Measurements from ENCODE around the gene MAPK8. TPM values are rescaled to one million over a fixed set of nuclear protein-coding genes. Genes with fewer than 3 reads are reported as not detected.

The MAPK8 gene
- total RNA-seq, 1 experiment from 2014 or later = 52.9 TPM

DNA sequence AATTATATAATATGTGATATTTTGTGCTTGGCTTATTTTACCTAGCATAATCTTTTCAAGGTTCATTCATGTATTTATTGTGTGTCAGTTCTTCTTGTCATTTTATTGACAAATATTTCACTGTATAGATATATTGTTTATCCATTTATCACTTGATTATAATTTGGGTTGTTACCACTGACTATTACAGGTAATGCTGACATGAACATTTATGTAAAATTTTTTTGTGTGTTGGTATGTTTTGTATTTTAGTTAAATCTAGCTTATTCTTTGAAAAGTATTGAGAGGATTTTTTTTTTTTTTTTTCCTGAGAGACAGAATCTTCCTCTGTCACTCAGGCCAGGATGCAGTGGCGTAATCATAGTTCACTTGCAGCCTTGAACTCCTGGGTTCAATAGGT lies 107.7 kb downstream of the MAPK8 start:
- ChIA-PET POLR2A (no interaction called here), CTCF (interaction anchor here (0.7 kb wide), 1 partner anchor 1115 kb away, joined by 4 read pairs; no protein-coding TSS in a partner anchor)
- peaks cover 34% of the 10 kb centered on the region for H3K36me3 Mint-ChIP-seq
- TF ChIP-seq, protein P1, sequence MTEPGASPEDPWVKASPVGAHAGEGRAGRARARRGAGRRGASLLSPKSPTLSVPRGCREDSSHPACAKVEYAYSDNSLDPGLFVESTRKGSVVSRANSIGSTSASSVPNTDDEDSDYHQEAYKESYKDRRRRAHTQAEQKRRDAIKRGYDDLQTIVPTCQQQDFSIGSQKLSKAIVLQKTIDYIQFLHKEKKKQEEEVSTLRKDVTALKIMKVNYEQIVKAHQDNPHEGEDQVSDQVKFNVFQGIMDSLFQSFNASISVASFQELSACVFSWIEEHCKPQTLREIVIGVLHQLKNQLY (CRISPR knock-in tag; IDR thresholded peaks at IDR 0.05) = no peak
- TF ChIP-seq NR3C1 (CRISPR knock-in tag; conservative IDR thresholded peaks at IDR 0.05; ENCODE audit: low read depth) (no peak), MYBL2 (CRISPR knock-in tag; IDR thresholded peaks at IDR 0.05) (no peak), RELA (CRISPR knock-in tag; IDR thresholded peaks at IDR 0.05; ENCODE audit: borderline replicate concordance) (no peak), ZNF416 (CRISPR knock-in tag; IDR thresholded peaks at IDR 0.05) (no peak), ELF4 (CRISPR knock-in tag; IDR thresholded peaks at IDR 0.05; ENCODE audit: low read depth) (no peak), NFATC4 (CRISPR knock-in tag; IDR thresholded peaks at IDR 0.05) (no peak), ZNF671 (CRISPR knock-in tag; IDR thresholded peaks at IDR 0.05) (no peak)
- DNase-seq (ENCODE audit: low spot score) = no peak
- H3K4me1 Mint-ChIP-seq = peaks cover 8% of the 10 kb centered on the region
- ATAC-seq = no peak
- H3K27me3 Mint-ChIP-seq (ENCODE audit: low read depth) = no peaks in the 10 kb centered on the region
- no peak overlapping the region for H3K4me3 Mint-ChIP-seq
- no peak overlapping the region for H3K27ac Mint-ChIP-seq
- H3K9me3 Mint-ChIP-seq = peaks cover 13% of the 10 kb centered on the region

DNA sequence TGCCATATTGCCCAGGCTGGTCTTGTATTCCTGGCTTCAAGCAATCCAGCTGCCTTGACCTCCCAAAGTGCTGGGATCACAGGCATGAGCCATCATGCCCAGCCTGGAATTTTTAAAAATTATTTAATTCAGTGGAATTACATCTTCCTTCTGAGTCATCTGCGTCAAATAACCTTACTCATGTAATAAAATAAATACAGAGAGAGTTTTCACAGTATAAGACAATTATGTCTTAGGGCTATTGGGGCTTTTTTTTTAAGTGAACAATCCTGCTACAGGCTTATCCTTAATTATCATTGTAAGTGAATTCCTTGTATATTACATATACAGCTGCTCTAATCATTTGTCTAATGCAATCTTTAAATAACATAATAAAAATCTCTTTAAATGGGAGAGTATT lies 108.3 kb downstream of the MAPK8 start:
- no peaks in the 10 kb centered on the region for H3K27me3 Mint-ChIP-seq (ENCODE audit: low read depth)
- no peak for DNase-seq (ENCODE audit: low spot score)
- CTCF ChIA-PET = interaction anchor here (0.7 kb wide), 1 partner anchor 1115 kb away, joined by 4 read pairs; no protein-coding TSS in a partner anchor
- H3K36me3 Mint-ChIP-seq = peaks cover 33% of the 10 kb centered on the region
- no peak overlapping the region for H3K4me3 Mint-ChIP-seq
- peaks cover 8% of the 10 kb centered on the region for H3K4me1 Mint-ChIP-seq
- peaks cover 13% of the 10 kb centered on the region for H3K9me3 Mint-ChIP-seq
- H3K27ac Mint-ChIP-seq = no peak overlapping the region
- TF ChIP-seq NR1H2 (CRISPR knock-in tag; IDR thresholded peaks at IDR 0.05) (no peak), ZBTB21 (CRISPR knock-in tag; IDR thresholded peaks at IDR 0.05; ENCODE audit: borderline replicate concordance) (no peak), MXD4 (CRISPR knock-in tag; IDR thresholded peaks at IDR 0.05; ENCODE audit: borderline replicate concordance) (no peak), JAZF1 (CRISPR knock-in tag; IDR thresholded peaks at IDR 0.05) (no peak), NR3C1 (CRISPR knock-in tag; conservative IDR thresholded peaks at IDR 0.05; ENCODE audit: low read depth) (no peak), FOXJ3 (CRISPR knock-in tag; IDR thresholded peaks at IDR 0.05; ENCODE audit: borderline replicate concordance) (no peak), SMAD4 (CRISPR knock-in tag; IDR thresholded peaks at IDR 0.05) (no peak), ZNF219 (CRISPR knock-in tag; IDR thresholded peaks at IDR 0.05; ENCODE audit: borderline replicate concordance) (no peak), CREM (CRISPR knock-in tag; IDR thresholded peaks at IDR 0.05) (no peak), ZNF396 (CRISPR knock-in tag; IDR thresholded peaks at IDR 0.05; ENCODE audit: borderline replicate concordance) (no peak)
- TF ChIP-seq, protein P2, sequence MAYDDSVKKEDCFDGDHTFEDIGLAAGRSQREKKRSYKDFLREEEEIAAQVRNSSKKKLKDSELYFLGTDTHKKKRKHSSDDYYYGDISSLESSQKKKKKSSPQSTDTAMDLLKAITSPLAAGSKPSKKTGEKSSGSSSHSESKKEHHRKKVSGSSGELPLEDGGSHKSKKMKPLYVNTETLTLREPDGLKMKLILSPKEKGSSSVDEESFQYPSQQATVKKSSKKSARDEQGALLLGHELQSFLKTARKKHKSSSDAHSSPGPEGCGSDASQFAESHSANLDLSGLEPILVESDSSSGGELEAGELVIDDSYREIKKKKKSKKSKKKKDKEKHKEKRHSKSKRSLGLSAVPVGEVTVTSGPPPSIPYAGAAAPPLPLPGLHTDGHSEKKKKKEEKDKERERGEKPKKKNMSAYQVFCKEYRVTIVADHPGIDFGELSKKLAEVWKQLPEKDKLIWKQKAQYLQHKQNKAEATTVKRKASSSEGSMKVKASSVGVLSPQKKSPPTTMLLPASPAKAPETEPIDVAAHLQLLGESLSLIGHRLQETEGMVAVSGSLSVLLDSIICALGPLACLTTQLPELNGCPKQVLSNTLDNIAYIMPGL (CRISPR knock-in tag; IDR thresholded peaks at IDR 0.05) = no peak
- TF ChIP-seq, protein P3, sequence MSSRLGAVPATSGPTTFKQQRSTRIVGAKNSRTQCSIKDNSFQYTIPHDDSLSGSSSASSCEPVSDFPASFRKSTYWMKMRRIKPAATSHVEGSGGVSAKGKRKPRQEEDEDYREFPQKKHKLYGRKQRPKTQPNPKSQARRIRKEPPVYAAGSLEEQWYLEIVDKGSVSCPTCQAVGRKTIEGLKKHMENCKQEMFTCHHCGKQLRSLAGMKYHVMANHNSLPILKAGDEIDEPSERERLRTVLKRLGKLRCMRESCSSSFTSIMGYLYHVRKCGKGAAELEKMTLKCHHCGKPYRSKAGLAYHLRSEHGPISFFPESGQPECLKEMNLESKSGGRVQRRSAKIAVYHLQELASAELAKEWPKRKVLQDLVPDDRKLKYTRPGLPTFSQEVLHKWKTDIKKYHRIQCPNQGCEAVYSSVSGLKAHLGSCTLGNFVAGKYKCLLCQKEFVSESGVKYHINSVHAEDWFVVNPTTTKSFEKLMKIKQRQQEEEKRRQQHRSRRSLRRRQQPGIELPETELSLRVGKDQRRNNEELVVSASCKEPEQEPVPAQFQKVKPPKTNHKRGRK (CRISPR knock-in tag; IDR thresholded peaks at IDR 0.05; ENCODE audit: borderline replicate concordance) = no peak
- TF ChIP-seq, protein P4, sequence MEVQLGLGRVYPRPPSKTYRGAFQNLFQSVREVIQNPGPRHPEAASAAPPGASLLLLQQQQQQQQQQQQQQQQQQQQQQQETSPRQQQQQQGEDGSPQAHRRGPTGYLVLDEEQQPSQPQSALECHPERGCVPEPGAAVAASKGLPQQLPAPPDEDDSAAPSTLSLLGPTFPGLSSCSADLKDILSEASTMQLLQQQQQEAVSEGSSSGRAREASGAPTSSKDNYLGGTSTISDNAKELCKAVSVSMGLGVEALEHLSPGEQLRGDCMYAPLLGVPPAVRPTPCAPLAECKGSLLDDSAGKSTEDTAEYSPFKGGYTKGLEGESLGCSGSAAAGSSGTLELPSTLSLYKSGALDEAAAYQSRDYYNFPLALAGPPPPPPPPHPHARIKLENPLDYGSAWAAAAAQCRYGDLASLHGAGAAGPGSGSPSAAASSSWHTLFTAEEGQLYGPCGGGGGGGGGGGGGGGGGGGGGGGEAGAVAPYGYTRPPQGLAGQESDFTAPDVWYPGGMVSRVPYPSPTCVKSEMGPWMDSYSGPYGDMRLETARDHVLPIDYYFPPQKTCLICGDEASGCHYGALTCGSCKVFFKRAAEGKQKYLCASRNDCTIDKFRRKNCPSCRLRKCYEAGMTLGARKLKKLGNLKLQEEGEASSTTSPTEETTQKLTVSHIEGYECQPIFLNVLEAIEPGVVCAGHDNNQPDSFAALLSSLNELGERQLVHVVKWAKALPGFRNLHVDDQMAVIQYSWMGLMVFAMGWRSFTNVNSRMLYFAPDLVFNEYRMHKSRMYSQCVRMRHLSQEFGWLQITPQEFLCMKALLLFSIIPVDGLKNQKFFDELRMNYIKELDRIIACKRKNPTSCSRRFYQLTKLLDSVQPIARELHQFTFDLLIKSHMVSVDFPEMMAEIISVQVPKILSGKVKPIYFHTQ (CRISPR knock-in tag; IDR thresholded peaks at IDR 0.05) = no peak
- TF ChIP-seq, protein P5, sequence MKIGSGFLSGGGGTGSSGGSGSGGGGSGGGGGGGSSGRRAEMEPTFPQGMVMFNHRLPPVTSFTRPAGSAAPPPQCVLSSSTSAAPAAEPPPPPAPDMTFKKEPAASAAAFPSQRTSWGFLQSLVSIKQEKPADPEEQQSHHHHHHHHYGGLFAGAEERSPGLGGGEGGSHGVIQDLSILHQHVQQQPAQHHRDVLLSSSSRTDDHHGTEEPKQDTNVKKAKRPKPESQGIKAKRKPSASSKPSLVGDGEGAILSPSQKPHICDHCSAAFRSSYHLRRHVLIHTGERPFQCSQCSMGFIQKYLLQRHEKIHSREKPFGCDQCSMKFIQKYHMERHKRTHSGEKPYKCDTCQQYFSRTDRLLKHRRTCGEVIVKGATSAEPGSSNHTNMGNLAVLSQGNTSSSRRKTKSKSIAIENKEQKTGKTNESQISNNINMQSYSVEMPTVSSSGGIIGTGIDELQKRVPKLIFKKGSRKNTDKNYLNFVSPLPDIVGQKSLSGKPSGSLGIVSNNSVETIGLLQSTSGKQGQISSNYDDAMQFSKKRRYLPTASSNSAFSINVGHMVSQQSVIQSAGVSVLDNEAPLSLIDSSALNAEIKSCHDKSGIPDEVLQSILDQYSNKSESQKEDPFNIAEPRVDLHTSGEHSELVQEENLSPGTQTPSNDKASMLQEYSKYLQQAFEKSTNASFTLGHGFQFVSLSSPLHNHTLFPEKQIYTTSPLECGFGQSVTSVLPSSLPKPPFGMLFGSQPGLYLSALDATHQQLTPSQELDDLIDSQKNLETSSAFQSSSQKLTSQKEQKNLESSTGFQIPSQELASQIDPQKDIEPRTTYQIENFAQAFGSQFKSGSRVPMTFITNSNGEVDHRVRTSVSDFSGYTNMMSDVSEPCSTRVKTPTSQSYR (CRISPR knock-in tag; IDR thresholded peaks at IDR 0.05) = no peak
- TF ChIP-seq, protein P6, sequence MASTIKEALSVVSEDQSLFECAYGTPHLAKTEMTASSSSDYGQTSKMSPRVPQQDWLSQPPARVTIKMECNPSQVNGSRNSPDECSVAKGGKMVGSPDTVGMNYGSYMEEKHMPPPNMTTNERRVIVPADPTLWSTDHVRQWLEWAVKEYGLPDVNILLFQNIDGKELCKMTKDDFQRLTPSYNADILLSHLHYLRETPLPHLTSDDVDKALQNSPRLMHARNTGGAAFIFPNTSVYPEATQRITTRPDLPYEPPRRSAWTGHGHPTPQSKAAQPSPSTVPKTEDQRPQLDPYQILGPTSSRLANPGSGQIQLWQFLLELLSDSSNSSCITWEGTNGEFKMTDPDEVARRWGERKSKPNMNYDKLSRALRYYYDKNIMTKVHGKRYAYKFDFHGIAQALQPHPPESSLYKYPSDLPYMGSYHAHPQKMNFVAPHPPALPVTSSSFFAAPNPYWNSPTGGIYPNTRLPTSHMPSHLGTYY (CRISPR knock-in tag; IDR thresholded peaks at IDR 0.05) = no peak
- TF ChIP-seq, protein P7, sequence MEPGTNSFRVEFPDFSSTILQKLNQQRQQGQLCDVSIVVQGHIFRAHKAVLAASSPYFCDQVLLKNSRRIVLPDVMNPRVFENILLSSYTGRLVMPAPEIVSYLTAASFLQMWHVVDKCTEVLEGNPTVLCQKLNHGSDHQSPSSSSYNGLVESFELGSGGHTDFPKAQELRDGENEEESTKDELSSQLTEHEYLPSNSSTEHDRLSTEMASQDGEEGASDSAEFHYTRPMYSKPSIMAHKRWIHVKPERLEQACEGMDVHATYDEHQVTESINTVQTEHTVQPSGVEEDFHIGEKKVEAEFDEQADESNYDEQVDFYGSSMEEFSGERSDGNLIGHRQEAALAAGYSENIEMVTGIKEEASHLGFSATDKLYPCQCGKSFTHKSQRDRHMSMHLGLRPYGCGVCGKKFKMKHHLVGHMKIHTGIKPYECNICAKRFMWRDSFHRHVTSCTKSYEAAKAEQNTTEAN (CRISPR knock-in tag; IDR thresholded peaks at IDR 0.05) = no peak
- POLR2A ChIA-PET = no interaction called here
- ATAC-seq = no peak
